Transverse colon (tissue), 4 donors: ENCODE data around the gene SPATA31E1.
"Not testable (repeated sequence)": the region's sequence is repeated elsewhere in the genome, so short reads cannot be mapped to it uniquely, and the experiment has no call there.

Source experiments
- CTCF ChIP-seq, 5 experiments: fragments of 200-600 bp in 3 of 5; fragments of 450-650 bp in 2 of 5; sonication (generic) in 3 of 5; IDR thresholded peaks; 1 replicate in 2 of 5; 2 replicates in 3 of 5; pipeline ENCODE4 v1.5.1; 2016 to 2017; ENCODE audit warnings: antibody characterized with exemption in 5 of 5, inconsistent platforms in 3 of 5, mild to moderate bottlenecking in 2 of 5, moderate library complexity in 1 of 5
- EP300 ChIP-seq: sonication (generic); formaldehyde crosslinking; IDR thresholded peaks from one replicate; pipeline ENCODE4 v1.6.1; 2017; ENCODE audit warnings: antibody characterized with exemption, low read depth
- POLR2AphosphoS5 ChIP-seq, 3 donors: sonication (generic); formaldehyde crosslinking; IDR thresholded peaks; one replicate each; pipeline ENCODE4 v1.6.1; 2016; ENCODE audit warnings: antibody characterized with exemption in 3 of 3

- TF ChIP-seq POLR2AphosphoS5 (IDR thresholded peaks at IDR 0.05); EP300; CTCF (IDR thresholded peaks at IDR 0.05): not testable (repeated sequence)
Measured at GRCh38 chr9:87923012-87923411, 40.3 kb downstream of the SPATA31E1 start.
